Measurements from ENCODE around the gene ARHGAP26. TPM values are rescaled to one million over a fixed set of nuclear protein-coding genes. Genes with fewer than 3 reads are reported as not detected.

ARHGAP26 gene
- total RNA-seq, 1 donor from 2014 or later: 12.7 TPM

- Mint-ChIP-seq H3K4me3 (no peak overlapping the region), H3K4me1 (peaks cover 49% of the 10 kb centered on the region), H3K27ac (no peak overlapping the region), H3K36me3 (ENCODE audit: low read depth) (peaks cover 11% of the 10 kb centered on the region), H3K9me3 (peaks cover 11% of the 10 kb centered on the region), H3K27me3 (peaks cover 1% of the 10 kb centered on the region)
- intact Hi-C loops (cut with micrococcal nuclease): no loop called here
- DNase-seq: peak; percentile 76
Observed at GRCh38 chr5:143014017-143014651, 244.0 kb downstream of the ARHGAP26 start.

- Mint-ChIP-seq H3K27me3 (no peaks in the 10 kb centered on the region), H3K27ac (no peak overlapping the region), H3K9me3 (peaks cover 7% of the 10 kb centered on the region), H3K36me3 (ENCODE audit: low read depth) (peaks cover 16% of the 10 kb centered on the region), H3K4me3 (no peak overlapping the region), H3K4me1 (peaks cover 37% of the 10 kb centered on the region)
- intact Hi-C loops (cut with micrococcal nuclease): loop anchor here (1.0 kb wide), 1 partner anchor 808 kb away; no protein-coding TSS in a partner anchor
- DNase-seq: peak; percentile 82
Observed at GRCh38 chr5:143016777-143017516, 246.8 kb downstream of the ARHGAP26 start.

DNA sequence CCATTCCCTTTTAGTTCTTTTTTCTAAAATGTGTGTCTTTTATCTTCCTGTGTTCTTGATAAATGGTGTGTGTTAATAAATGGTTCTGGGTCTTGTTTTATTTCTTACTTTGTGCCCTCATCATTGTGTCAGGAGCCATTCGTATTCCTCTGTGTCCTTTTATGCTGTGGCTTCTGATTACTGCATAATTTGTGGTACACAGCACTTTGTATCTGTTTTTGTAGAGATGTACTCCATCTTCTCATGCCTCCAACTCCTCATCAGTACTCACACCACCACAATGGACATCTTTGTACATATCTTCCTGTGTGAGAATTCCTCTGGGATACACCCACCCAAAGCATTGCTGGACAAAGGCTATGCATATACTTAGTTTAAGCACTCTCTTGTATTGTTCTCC, 247.4 kb downstream of the ARHGAP26 start:
- intact Hi-C loops (cut with micrococcal nuclease): no loop called here
- peaks cover 37% of the 10 kb centered on the region for H3K4me1 Mint-ChIP-seq
- H3K4me3 Mint-ChIP-seq: no peak overlapping the region
- H3K27ac Mint-ChIP-seq: no peak overlapping the region
- peaks cover 7% of the 10 kb centered on the region for H3K9me3 Mint-ChIP-seq
- H3K27me3 Mint-ChIP-seq: no peaks in the 10 kb centered on the region
- no peak for DNase-seq
- peaks cover 16% of the 10 kb centered on the region for H3K36me3 Mint-ChIP-seq (ENCODE audit: low read depth)

- peaks cover 16% of the 10 kb centered on the region for H3K36me3 Mint-ChIP-seq (ENCODE audit: low read depth)
- no peaks in the 10 kb centered on the region for H3K27me3 Mint-ChIP-seq
- intact Hi-C loops (cut with micrococcal nuclease): no loop called here
- no peak for DNase-seq
- H3K4me1 Mint-ChIP-seq: peaks cover 40% of the 10 kb centered on the region
- H3K9me3 Mint-ChIP-seq: peaks cover 7% of the 10 kb centered on the region
- no peak overlapping the region for H3K4me3 Mint-ChIP-seq
- no peak overlapping the region for H3K27ac Mint-ChIP-seq
Observed at GRCh38 chr5:143017992-143018391, 247.8 kb downstream of the ARHGAP26 start.

DNA sequence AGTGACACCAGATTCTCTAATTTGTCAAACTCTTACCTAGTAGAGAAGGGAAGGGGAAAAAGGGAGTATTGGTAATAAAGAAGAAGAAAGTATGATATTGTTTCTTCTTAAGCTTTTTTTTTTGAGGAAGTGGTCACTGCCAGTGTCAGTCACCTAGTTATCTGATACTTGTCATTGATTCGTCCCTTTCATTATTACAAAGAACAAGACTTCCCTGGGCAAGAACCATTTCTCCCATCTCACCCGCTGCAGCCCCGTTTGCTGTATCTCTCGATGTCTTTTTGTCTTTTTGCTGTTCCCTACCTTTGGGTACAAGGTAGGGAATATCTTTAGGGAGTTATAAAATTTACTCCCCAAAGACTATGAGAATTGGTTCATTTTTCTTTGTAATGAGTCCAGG, 249.0 kb downstream of the ARHGAP26 start:
- no peak overlapping the region for H3K4me3 Mint-ChIP-seq
- H3K36me3 Mint-ChIP-seq (ENCODE audit: low read depth): peaks cover 16% of the 10 kb centered on the region
- H3K9me3 Mint-ChIP-seq: peaks cover 7% of the 10 kb centered on the region
- no peaks in the 10 kb centered on the region for H3K27me3 Mint-ChIP-seq
- no peak overlapping the region for H3K27ac Mint-ChIP-seq
- intact Hi-C loops (cut with micrococcal nuclease): no loop called here
- DNase-seq: no peak
- H3K4me1 Mint-ChIP-seq: peaks cover 44% of the 10 kb centered on the region

- Mint-ChIP-seq H3K27ac (peak overlapping the region; percentile 74), H3K27me3 (no peaks in the 10 kb centered on the region), H3K9me3 (peaks cover 7% of the 10 kb centered on the region), H3K4me1 (peaks cover 47% of the 10 kb centered on the region), H3K36me3 (ENCODE audit: low read depth) (peaks cover 16% of the 10 kb centered on the region), H3K4me3 (no peak overlapping the region)
- DNase-seq: no peak
- intact Hi-C loops (cut with micrococcal nuclease): loop anchor here (5.0 kb wide), 2 partner anchors 82 to 102 kb away; no protein-coding TSS in a partner anchor
Observed at GRCh38 chr5:143019614-143020515, 249.7 kb downstream of the ARHGAP26 start.

DNA sequence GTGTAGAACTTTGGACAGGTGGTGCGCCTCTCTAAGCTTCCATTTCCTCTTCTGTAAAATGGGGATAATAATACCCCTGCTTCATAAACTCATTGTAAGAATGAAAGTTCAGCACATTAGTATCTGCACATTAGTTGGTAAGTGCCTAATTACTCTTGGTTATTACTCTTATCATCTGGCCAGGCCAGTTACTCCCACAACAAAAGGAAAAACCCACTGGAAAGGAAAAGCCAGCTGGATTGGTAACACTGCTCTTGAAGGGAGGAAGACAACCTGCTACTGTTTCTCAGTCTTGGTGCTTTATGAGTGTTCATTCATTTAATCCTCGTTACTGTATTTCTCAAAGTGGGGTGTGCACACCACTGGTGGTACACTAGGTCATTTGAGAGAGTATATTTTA, 251.4 kb downstream of the ARHGAP26 start:
- Mint-ChIP-seq H3K9me3 (peaks cover 7% of the 10 kb centered on the region), H3K4me1 (peaks cover 55% of the 10 kb centered on the region)
- intact Hi-C loops (cut with micrococcal nuclease): loop anchor here (5.0 kb wide), 2 partner anchors 81 to 101 kb away; no protein-coding TSS in a partner anchor

GRCh38 chr5:143023411-143024096, 253.4 kb downstream of the ARHGAP26 start:
- H3K27me3 Mint-ChIP-seq: no peaks in the 10 kb centered on the region
- peak overlapping the region; percentile 28 for H3K4me3 Mint-ChIP-seq
- no peaks in the 10 kb centered on the region for H3K9me3 Mint-ChIP-seq
- intact Hi-C loops (cut with micrococcal nuclease): loop anchor here (1.0 to 5.0 kb wide), 4 partner anchors 31 to 99 kb away; no protein-coding TSS in a partner anchor
- peak overlapping the region; percentile 56 for H3K27ac Mint-ChIP-seq
- peak; percentile 84 for DNase-seq
- peaks cover 9% of the 10 kb centered on the region for H3K36me3 Mint-ChIP-seq (ENCODE audit: low read depth)
- H3K4me1 Mint-ChIP-seq: peaks cover 46% of the 10 kb centered on the region

More for the DNA sequence above, 251.4 kb downstream of the ARHGAP26 start:
- H3K4me3 Mint-ChIP-seq: no peak overlapping the region
- no peaks in the 10 kb centered on the region for H3K27me3 Mint-ChIP-seq
- H3K36me3 Mint-ChIP-seq (ENCODE audit: low read depth): peaks cover 16% of the 10 kb centered on the region
- no peak for DNase-seq
- H3K27ac Mint-ChIP-seq: no peak overlapping the region

GRCh38 chr5:143024228-143024920, 254.2 kb downstream of the ARHGAP26 start:
- peaks cover 6% of the 10 kb centered on the region for H3K36me3 Mint-ChIP-seq (ENCODE audit: low read depth)
- no peaks in the 10 kb centered on the region for H3K9me3 Mint-ChIP-seq
- no peak for DNase-seq
- no peak overlapping the region for H3K4me3 Mint-ChIP-seq
- peak overlapping the region; percentile 56 for H3K27ac Mint-ChIP-seq
- intact Hi-C loops (cut with micrococcal nuclease): loop anchor here (1.0 to 5.0 kb wide), 4 partner anchors 30 to 98 kb away; no protein-coding TSS in a partner anchor
- peaks cover 44% of the 10 kb centered on the region for H3K4me1 Mint-ChIP-seq
- no peaks in the 10 kb centered on the region for H3K27me3 Mint-ChIP-seq

DNA sequence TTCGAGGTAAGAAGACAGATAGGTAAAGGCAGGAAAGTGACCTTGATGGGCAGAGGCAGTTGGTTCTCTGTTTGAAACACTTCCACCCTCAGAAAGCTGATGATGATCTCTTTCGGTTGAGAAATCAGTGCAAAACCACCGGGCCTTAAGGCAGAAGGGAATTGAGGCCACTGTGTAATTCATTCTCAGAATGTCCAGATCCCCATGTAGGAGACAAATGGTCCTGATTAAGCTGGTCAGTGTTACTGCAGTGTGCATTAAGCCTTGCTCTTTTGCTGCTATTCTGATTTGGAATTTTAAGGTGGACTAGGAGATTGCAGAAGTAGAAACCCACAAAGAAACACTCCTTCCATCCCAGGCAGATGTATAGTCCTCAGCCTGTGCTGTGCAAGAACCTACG, 255.2 kb downstream of the ARHGAP26 start:
- H3K4me1 Mint-ChIP-seq: peaks cover 44% of the 10 kb centered on the region
- intact Hi-C loops (cut with micrococcal nuclease): loop anchor here (2.0 kb wide), 1 partner anchor 41 kb away; no protein-coding TSS in a partner anchor
- no peak for DNase-seq
- H3K36me3 Mint-ChIP-seq (ENCODE audit: low read depth): peaks cover 2% of the 10 kb centered on the region
- H3K9me3 Mint-ChIP-seq: no peaks in the 10 kb centered on the region
- no peak overlapping the region for H3K4me3 Mint-ChIP-seq
- no peaks in the 10 kb centered on the region for H3K27me3 Mint-ChIP-seq
- H3K27ac Mint-ChIP-seq: peak overlapping the region; percentile 34

DNA sequence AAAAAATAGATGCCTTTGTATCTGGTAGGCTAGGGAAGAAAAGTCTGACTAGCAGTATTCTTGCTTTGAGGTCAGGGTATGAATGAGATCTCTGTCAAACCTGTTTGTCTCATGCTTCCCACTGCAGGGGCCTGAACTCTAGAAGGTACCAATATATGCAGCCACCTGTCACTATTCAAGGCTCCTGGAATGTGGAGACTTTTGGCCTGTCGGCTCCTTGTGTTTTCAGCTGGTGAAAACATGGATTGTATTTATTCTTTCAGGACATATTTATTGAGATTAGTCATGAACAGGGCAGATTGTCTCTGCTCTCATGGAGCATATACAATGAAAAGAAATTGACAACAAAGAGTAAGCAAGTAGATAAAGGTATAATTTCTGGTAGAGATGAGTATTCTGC, 255.8 kb downstream of the ARHGAP26 start:
- intact Hi-C loops (cut with micrococcal nuclease): loop anchor here (2.0 kb wide), 1 partner anchor 41 kb away; no protein-coding TSS in a partner anchor
- Mint-ChIP-seq H3K4me1 (peaks cover 49% of the 10 kb centered on the region), H3K4me3 (no peak overlapping the region), H3K9me3 (no peaks in the 10 kb centered on the region), H3K27ac (no peak overlapping the region), H3K27me3 (no peaks in the 10 kb centered on the region), H3K36me3 (ENCODE audit: low read depth) (peaks cover 2% of the 10 kb centered on the region)
- DNase-seq: no peak

DNA sequence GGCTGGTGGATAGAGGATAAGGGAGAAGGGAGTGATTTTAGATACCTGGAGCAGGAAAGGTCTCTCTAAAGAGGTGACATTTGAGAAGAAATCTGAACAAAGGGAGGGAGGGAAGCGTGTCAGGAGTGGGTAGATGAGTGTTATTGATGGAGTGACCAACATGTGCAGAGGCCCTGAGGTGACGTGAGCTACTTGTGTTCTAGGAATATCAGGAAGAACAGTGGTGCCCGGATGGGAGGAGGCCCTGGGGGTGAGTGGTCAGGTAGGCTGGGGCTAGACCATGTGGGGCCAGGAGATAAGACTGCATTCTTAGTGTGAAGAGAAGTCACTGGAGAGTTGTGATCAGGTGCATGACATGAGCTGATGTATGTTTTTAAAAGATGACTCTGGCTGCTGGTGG, 256.2 kb downstream of the ARHGAP26 start:
- Mint-ChIP-seq H3K4me3 (no peak overlapping the region), H3K27ac (no peak overlapping the region), H3K36me3 (ENCODE audit: low read depth) (peaks cover 5% of the 10 kb centered on the region), H3K4me1 (peaks cover 52% of the 10 kb centered on the region), H3K27me3 (no peaks in the 10 kb centered on the region), H3K9me3 (no peaks in the 10 kb centered on the region)
- intact Hi-C loops (cut with micrococcal nuclease): no loop called here
- no peak for DNase-seq

Data from activated CD4-positive, alpha-beta T cell treated with anti-CD3 and anti-CD28 coated beads, Interleukin-2, amount 10 ng/mL, durations not matched to agents 24 days and 14 days (primary cell).